Activated naive CD8-positive, alpha-beta T cell treated with anti-CD3 and anti-CD28 coated beads, Interleukin-2, amount 50 U/mL, for 24 hours (primary cell): ENCODE measurements around the gene HAGH.

Experiments
- ATAC-seq: fragments of 150-1000 bp; cut with Tn5 transposase; one replicate; pipeline ENCODE4 v1.10.0; 2021
- DNase-seq: peaks from one replicate; pipeline ENCODE4 v3.0.0; 2021
- H3K27ac Mint-ChIP-seq: one replicate; pipeline ENCODE4 v1.8.0; 2021; ENCODE audit warnings: mild to moderate bottlenecking, mixed read lengths
- H3K27me3 Mint-ChIP-seq: one replicate; pipeline ENCODE4 v1.8.0; 2021; ENCODE audit warnings: mixed read lengths
- H3K36me3 Mint-ChIP-seq: one replicate; pipeline ENCODE4 v1.8.0; 2021; ENCODE audit warnings: low read depth, mixed read lengths
- H3K4me1 Mint-ChIP-seq: one replicate; pipeline ENCODE4 v1.8.0; 2021; ENCODE audit warnings: mixed read lengths
- H3K4me3 Mint-ChIP-seq: one replicate; pipeline ENCODE4 v1.8.0; 2021; ENCODE audit warnings: mild to moderate bottlenecking, moderate library complexity, mixed read lengths
- H3K9me3 Mint-ChIP-seq: one replicate; pipeline ENCODE4 v1.8.0; 2021; ENCODE audit warnings: mixed read lengths

The HAGH gene

DNA sequence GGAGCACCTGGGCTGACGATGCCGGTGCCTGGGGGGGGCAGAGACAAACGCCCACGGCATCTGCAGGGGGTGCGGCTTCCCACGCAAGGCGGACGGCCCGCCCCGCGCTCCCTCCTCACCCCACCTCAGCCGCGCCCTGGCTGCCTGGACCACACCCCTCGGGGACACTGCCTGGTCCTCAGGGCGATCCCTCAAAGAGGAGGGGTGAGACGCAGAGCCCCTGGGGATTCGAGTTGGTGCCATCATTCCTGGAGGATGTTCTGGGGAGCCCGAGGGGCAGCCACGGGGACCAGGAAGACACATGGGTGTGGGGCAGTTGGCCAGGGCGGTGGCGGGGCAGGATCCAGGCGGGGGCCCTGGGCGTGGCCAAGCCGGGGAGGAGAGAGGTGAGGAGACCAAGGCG, 37.0 kb downstream of the HAGH start:
- Mint-ChIP-seq H3K27me3 (no peaks in the 10 kb centered on the region), H3K4me1 (peaks cover 6% of the 10 kb centered on the region), H3K27ac (no peak overlapping the region), H3K36me3 (peaks cover 4% of the 10 kb centered on the region), H3K4me3 (no peak overlapping the region), H3K9me3 (no peaks in the 10 kb centered on the region)
- DNase-seq (no peak), ATAC-seq (no peak)

DNA sequence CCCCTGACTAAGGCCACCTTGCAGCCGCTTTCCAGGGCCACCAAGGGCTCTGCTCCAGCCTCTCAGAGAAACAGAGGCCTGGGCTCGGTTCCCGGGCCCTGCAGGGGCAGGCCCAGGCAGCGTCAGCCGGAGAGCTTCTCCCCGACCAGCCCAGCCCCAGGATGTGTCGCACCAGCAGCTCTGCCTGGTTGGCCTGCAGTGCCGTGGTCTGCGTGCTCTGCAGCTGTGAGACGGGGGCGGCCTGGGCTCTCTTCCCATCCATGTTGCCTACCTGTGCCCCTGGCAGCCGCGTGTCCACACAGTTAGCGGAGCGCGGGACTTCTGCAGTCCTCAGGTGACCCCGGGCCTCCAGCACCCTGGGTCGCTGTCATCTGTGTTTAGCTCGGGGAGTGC, 37.9 kb downstream of the HAGH start:
- no peak for ATAC-seq
- no peak for DNase-seq
- H3K4me3 Mint-ChIP-seq, result no peak overlapping the region
- H3K9me3 Mint-ChIP-seq, result no peaks in the 10 kb centered on the region
- no peak overlapping the region for H3K27ac Mint-ChIP-seq
- H3K27me3 Mint-ChIP-seq, result no peaks in the 10 kb centered on the region
- H3K4me1 Mint-ChIP-seq, result peaks cover 10% of the 10 kb centered on the region
- H3K36me3 Mint-ChIP-seq, result peaks cover 4% of the 10 kb centered on the region

DNA sequence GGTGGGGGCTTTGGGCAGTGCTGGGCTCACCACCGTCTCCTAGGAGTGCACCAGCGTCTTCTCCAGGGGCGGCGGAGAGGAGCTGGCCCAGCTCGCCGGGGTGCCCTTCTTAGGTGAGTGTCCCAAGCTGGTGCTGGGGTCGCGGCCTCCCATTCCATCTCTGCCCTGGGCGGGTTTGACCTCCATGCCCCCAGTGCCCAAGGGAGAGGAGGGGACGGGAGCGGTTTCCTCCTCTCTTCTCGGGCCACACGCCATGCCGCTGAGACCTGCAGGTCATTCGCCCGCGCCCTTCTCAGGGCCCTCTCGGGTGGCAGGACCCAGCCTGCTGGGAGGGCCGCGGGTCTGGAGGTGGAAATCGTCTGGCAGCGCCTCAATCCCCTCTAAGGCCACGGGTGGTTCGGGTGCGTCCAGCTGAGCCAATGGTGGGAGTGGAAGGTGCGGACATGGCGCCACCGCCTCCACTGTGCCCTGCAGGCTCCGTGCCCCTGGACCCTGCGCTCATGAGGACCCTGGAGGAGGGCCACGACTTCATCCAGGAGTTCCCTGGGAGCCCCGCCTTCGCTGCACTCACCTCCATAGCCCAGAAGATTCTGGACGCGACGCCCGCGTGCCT, 38.4 kb downstream of the HAGH start:
- peaks cover 4% of the 10 kb centered on the region for H3K36me3 Mint-ChIP-seq
- H3K4me1 Mint-ChIP-seq, result peaks cover 14% of the 10 kb centered on the region

DNA sequence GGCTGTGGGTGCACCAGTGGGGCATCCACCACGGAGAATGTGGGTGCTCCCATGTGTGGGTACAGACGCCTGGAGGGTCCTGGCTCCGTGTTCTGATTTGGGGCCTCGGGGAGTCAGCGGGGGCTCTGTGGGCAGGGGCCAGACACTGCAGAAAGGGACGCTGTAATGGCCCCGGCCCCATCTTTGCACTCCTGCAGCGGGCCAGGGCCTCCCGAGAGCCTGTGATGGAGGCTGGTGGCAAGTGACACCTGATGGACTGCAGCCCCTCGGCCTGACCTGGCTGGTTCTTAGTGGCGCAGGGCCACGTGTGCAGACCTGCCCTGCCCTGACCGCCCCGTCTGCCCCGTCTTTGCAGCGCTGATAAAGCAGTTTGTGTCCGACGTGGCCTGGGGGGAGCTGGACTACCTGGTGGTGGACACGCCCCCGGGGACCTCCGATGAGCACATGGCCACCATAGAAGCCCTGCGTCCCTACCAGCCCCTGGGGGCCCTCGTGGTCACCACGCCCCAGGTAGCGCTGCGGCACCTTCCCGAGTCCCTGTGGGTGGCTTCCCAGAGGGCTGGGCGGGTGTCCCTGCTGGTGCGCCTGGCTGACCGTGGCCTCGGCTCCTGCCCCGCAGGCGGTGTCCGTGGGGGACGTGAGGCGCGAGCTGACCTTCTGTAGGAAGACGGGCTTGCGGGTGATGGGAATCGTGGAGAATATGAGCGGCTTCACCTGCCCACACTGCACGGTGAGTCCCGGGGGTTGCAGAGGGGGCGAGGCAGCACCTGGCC, 39.1 kb downstream of the HAGH start:
- no peak for DNase-seq
- peaks cover 4% of the 10 kb centered on the region for H3K36me3 Mint-ChIP-seq

More for the DNA sequence above, 38.4 kb downstream of the HAGH start:
- Mint-ChIP-seq H3K27ac (no peak overlapping the region), H3K4me3 (no peak overlapping the region), H3K27me3 (no peaks in the 10 kb centered on the region), H3K9me3 (no peaks in the 10 kb centered on the region)
- DNase-seq (no peak), ATAC-seq (no peak)

DNA sequence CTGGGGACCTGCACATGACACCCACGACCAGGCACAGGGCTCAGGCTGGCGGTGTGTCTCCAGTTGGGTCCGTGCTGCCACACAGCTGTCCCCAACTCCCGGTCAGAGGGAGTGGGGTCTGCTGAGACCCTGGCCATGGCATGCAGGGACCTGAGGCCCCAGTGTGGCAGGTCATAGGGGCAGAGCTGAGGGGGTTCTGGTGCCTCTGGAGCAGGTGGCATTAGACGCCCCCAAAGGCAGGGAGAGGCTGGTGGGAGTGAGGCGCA, 39.6 kb downstream of the HAGH start:
- Mint-ChIP-seq H3K4me1 (peaks cover 18% of the 10 kb centered on the region), H3K27me3 (peaks cover 3% of the 10 kb centered on the region), H3K4me3 (no peak overlapping the region), H3K9me3 (no peaks in the 10 kb centered on the region), H3K36me3 (peaks cover 4% of the 10 kb centered on the region), H3K27ac (no peak overlapping the region)
- no peak for DNase-seq
- no peak for ATAC-seq

More for the DNA sequence above, 39.1 kb downstream of the HAGH start:
- H3K27ac Mint-ChIP-seq, result no peak overlapping the region
- ATAC-seq, result no peak
- H3K9me3 Mint-ChIP-seq, result no peaks in the 10 kb centered on the region
- peaks cover 16% of the 10 kb centered on the region for H3K4me1 Mint-ChIP-seq
- H3K27me3 Mint-ChIP-seq, result peaks cover 2% of the 10 kb centered on the region
- H3K4me3 Mint-ChIP-seq, result no peak overlapping the region

DNA sequence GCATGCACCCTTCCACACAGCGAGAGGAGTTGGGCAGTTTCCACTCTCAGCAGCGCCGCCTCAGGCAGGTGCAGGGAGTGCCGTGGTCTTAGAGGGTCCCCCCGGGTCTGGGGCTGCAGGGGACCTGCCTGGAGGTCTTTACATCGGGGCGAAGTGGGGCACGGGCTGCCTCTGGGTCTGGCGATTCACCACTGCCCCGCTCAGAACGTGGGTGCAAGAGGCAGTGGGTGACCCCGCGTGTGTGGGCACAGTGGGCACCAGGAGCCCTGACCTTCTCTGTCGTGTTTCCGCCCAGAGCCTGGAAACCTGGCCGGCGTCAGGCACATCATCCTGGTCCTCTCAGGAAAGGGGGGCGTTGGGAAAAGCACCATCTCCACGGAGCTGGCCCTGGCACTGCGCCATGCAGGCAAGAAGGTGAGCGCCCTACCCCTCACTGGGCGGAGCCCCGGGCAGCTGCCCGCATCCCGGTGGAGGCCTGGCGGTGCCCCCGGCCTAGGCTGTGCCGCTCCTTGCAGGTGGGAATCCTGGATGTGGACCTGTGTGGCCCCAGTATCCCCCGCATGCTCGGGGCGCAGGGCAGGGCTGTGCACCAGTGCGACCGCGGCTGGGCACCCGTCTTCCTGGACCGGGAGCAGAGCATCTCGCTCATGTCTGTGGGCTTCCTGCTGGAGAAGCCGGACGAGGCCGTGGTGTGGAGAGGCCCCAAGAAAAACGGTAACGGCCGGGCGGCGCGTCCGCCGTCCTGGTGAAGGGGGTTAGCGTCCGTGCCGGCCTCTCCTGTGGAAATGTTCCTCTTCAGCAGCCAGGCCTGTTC, 40.2 kb downstream of the HAGH start:
- peaks cover 22% of the 10 kb centered on the region for H3K4me1 Mint-ChIP-seq
- no peak for DNase-seq

DNA sequence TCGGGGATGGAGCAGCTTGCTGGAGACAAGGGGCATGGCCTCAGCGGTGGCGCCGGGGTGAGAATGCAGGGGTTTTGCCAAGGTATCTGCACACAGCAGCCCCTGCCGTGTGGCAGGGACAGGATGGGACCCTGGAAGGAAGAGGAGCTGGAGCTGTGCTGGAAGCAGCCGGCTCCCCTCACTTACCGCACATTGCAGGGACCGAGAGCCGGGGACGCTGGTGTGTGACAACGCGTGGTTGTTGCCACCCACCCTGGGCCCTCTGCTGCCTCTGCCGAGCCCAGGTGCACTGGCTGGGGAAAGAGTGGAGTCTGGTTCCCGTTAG, 40.8 kb downstream of the HAGH start:
- peaks cover 28% of the 10 kb centered on the region for H3K4me1 Mint-ChIP-seq
- ATAC-seq (no peak), DNase-seq (no peak)
- H3K27ac Mint-ChIP-seq, result no peak overlapping the region
- H3K9me3 Mint-ChIP-seq, result no peaks in the 10 kb centered on the region
- H3K4me3 Mint-ChIP-seq, result no peak overlapping the region
- peaks cover 3% of the 10 kb centered on the region for H3K27me3 Mint-ChIP-seq
- H3K36me3 Mint-ChIP-seq, result peaks cover 4% of the 10 kb centered on the region

More for the DNA sequence above, 40.2 kb downstream of the HAGH start:
- peaks cover 4% of the 10 kb centered on the region for H3K36me3 Mint-ChIP-seq
- no peaks in the 10 kb centered on the region for H3K9me3 Mint-ChIP-seq
- no peak overlapping the region for H3K27ac Mint-ChIP-seq
- no peak for ATAC-seq
- no peak overlapping the region for H3K4me3 Mint-ChIP-seq
- peaks cover 3% of the 10 kb centered on the region for H3K27me3 Mint-ChIP-seq

DNA sequence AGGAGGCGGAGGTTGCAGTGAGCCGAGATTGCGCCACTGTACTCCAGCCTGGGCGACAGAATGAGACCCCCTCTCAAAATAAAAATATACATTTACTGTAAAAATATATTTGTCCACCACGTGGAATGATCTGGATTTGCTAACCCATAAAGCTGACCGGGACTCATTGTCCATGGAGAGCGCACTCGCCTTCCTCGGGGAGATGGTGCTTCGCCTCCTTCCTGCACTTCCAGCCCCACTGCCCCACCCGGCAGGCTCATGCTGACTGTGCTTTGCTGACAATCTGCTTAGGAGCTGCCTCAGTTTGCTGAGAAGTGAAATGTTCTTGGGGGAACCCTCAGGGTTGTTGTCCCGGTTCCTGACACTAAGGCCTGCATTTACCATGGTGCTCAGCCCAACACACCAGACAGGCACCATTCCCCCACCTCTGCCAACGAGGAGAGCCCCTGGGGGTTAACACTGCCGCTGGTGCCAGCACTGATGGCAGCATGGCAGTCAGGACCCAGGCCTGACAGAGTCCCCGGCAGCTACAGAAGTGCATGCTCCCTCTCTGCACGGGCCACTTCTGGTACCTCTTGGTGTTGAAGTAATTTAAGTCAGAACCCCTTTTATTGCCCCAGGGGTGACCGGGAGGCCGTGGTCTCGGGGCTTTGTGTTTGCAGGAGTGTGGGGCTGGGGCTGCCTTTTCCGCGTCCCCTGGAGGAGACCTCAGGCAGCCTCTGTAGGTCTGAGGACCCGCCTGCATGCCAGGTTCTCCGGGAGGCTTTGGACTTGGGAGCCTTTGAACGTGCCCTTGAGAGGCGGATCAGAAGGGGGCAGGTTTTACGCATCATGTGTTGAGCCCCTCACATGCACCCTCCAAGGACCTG, 41.4 kb downstream of the HAGH start:
- no peak overlapping the region for H3K27ac Mint-ChIP-seq
- no peaks in the 10 kb centered on the region for H3K9me3 Mint-ChIP-seq
- H3K27me3 Mint-ChIP-seq, result peaks cover 3% of the 10 kb centered on the region
- H3K4me3 Mint-ChIP-seq, result peak overlapping the region; percentile 36
- DNase-seq (no peak), ATAC-seq (no peak)
- H3K4me1 Mint-ChIP-seq, result peaks cover 28% of the 10 kb centered on the region
- peaks cover 3% of the 10 kb centered on the region for H3K36me3 Mint-ChIP-seq

DNA sequence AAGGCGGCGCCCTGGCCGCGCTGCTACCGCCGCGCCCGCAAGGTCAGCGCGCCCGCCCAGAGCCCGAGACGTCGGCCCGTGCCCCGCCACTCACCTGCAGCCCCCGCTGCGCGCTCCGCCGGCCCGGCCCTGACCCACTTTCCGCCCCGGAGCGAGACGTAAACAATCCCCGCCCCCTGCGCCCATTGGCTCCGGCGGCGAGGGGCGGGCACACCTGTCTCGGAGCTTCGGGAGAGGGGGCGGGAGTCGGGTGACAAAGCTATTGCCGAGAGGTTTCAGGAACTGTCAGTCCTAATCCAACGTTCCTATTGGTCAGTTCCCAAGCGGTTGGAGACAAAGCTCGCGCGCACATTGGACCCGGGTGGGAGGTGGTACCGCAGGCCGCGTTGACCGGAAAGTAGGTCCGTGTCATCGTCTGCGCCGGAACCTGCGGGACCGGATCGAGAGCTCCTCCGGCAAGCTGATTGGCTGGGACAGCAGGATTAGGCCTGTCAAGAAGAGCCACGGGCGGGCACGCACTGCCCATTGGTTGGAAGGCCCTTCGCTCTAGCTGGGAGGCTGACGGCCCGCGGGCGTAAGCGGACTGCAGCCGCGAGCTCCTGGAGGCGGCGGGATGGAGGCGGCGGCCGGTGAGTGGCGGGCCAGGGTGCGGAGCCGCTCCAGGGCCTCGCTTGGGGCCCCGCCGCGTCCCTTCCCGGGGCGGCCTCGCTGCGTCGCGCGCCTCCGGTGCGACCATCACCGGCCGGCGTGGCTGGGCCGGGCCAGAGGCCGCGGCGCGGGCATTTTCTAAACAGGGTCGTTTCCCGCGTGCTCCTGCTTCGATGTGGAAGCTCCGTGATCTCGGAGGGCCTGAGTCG, 44.0 kb downstream of the HAGH start, which contains the start of the genes NUBP2 and SPSB3:
TSS of gene NUBP2 (plus strand) at position 553 of the 857 bp plus-strand sequence. CDS start at position 614, 61 bp downstream.
TSS of gene SPSB3 (minus strand) at position 164 of the 857 bp plus-strand sequence. CDS start 1,088 bp downstream, outside the sequence.
- peak within 1 kb of the TSS; percentile 94 for H3K4me3 Mint-ChIP-seq
- DNase-seq, result peak; percentile 98
- peak; percentile 94 for ATAC-seq
- peak within 1 kb of the TSS; percentile 87 for H3K27ac Mint-ChIP-seq
- peaks cover 28% of the 10 kb centered on the region for H3K4me1 Mint-ChIP-seq
- peaks cover 3% of the 10 kb centered on the region for H3K27me3 Mint-ChIP-seq
- H3K9me3 Mint-ChIP-seq, result no peaks in the 10 kb centered on the region
- no peaks in the 10 kb centered on the region for H3K36me3 Mint-ChIP-seq

DNA sequence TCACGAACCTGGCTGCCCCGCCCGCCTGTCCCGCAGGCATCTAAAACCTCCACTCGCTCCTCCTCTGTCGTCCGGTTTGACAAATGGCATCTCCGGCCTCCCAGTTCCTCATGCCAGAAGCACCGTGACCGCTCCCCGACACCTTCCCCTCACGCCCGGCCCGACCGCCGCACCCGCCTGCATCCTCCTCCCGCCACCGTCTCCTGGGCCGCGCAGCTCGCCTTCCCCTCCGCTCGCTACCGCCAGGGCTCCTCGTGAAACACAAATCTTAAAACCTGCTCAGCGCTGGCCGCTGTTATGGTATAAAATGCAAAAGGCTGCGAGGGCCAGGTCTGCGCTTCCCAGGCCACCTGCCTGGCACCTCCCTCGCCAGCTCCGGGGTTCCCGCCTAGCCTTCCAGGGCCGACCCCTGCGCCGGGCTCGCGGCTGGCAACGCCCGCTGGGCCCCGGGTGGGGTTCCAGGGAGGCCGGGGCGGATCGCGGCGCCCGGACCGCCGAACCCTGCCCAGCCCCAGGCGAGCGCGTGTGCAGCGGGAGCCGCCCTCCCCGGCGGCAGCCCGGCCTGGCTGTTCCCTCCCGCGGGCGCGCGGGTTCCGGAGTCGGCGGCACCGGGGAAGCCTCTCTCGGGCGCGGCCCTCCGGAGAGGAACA, 44.7 kb downstream of the HAGH start:
- ATAC-seq, result no peak
- DNase-seq, result peak; percentile 39

DNA sequence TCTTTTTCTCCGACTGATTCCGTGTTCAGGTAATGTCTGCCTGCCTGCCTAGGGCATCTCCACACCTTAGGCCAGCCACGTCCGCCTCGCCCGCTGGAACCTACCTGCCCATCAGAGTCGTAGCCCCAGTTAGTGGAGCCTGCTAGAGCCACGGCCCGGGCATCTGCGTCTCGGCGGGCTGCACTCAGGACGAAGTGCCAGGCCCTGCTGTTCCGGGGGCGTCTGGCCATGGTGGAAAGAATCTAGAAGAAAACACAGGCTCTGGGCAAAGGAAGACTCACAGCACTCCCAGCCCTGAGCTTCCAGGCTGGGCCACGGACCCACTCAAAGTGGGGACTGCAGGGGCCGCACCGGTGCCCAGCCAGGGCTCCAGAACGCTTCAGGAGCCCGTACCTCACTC, 45.4 kb downstream of the HAGH start:
- peaks cover 28% of the 10 kb centered on the region for H3K4me1 Mint-ChIP-seq
- H3K4me3 Mint-ChIP-seq, result peak overlapping the region; percentile 79
- H3K27me3 Mint-ChIP-seq, result peaks cover 3% of the 10 kb centered on the region
- H3K9me3 Mint-ChIP-seq, result no peaks in the 10 kb centered on the region
- no peaks in the 10 kb centered on the region for H3K36me3 Mint-ChIP-seq
- H3K27ac Mint-ChIP-seq, result no peak overlapping the region
- ATAC-seq, result no peak
- DNase-seq, result no peak

More for the DNA sequence above, 44.7 kb downstream of the HAGH start:
- H3K4me3 Mint-ChIP-seq, result peak overlapping the region; percentile 94
- H3K36me3 Mint-ChIP-seq, result no peaks in the 10 kb centered on the region
- peaks cover 28% of the 10 kb centered on the region for H3K4me1 Mint-ChIP-seq
- peaks cover 3% of the 10 kb centered on the region for H3K27me3 Mint-ChIP-seq
- peak overlapping the region; percentile 73 for H3K27ac Mint-ChIP-seq
- H3K9me3 Mint-ChIP-seq, result no peaks in the 10 kb centered on the region

DNA sequence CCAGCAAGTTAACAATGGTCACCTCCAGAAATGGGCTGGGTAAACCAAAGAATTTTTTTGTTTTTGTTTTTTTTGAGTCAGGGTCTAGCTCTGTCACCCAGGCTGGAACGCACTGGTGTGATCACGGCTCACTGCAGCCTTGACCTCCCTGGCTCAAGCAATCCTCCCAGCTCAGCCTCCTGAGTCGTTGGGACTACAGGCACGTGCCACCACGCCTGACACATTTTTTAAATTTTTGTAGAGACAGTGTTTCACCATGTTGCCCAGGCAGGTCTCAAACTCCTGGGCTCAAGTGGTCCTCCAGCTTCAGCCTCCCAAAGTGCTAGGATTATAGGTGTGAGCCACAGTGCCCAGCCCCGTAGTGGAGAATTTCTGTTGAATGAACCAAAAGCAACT, 46.0 kb downstream of the HAGH start:
- Mint-ChIP-seq H3K27ac (no peak overlapping the region), H3K4me3 (peak overlapping the region; percentile 79), H3K27me3 (peaks cover 3% of the 10 kb centered on the region), H3K36me3 (no peaks in the 10 kb centered on the region), H3K9me3 (no peaks in the 10 kb centered on the region), H3K4me1 (peaks cover 28% of the 10 kb centered on the region)
- DNase-seq (no peak), ATAC-seq (no peak)
